GM18520 (cell line): ENCODE measurements around the gene GKN1.

Experiments used
- ATAC-seq: cut with Tn5 transposase; IDR thresholded peaks from one replicate; pipeline ENCODE4 v1.9.1; 2021; ENCODE audit not compliant: unreplicated experiment

The GKN1 gene

GRCh38 chr2:68959001-68959400 is 15.4 kb upstream of the GKN1 start:
- ATAC-seq: no peak

DNA sequence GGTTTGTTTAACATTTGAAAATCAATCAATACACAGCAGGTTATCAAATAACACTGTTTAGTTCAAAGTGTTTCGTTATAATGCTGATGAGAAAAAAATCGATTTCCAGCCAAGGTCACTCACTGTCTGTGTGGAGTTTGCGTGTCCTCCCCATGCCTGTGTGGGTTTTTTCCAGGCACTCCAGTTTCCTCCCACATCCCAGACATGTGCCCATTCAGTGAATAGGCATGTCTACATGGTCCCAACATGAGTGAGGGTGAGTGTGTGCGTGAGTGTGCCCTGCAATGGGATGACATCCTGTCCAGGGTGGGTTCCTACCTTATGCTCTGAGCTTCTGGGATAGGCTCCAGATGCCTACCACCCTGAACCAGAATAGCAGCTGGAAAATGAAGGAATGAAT is 13.1 kb upstream of the GKN1 start:
- no peak for ATAC-seq

DNA sequence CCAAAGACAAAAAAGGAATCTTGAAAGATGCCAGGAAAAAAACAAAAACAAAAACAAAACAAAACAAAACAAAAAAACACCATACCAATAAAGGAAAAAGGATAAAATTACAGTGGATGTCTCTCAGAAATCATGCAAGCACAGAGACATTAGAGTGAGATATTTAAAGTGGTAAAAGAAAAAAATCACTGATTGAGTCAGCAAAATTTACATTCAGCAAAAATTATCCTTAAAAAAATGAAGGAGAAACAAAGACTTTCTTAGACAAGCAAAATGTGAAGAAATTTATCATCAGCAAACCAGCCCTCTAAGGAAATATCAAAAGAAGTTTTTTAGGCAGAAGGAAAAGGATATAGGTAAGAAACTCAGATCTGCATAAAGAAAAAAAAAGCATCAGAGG is 10.2 kb upstream of the GKN1 start:
- no peak for ATAC-seq

DNA sequence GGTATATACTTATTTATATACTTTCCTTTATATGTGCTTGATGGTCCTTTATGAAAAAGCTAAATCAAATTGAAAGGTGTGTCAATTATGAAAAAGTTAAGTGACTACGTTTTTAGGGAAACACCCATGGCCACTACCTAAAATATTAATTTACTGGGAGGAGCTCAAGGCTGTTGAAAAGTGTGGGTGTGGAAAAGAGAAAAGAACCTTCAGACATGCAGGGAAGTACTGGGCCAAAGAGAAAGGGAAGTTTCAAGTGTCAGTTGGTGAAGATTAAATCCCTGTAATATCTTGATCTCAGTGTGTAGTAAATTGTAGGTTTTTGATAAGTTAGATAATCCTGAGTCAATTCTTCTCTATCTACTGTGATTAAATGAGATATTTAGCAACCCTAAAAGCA is 6.2 kb upstream of the GKN1 start:
- ATAC-seq: no peak

DNA sequence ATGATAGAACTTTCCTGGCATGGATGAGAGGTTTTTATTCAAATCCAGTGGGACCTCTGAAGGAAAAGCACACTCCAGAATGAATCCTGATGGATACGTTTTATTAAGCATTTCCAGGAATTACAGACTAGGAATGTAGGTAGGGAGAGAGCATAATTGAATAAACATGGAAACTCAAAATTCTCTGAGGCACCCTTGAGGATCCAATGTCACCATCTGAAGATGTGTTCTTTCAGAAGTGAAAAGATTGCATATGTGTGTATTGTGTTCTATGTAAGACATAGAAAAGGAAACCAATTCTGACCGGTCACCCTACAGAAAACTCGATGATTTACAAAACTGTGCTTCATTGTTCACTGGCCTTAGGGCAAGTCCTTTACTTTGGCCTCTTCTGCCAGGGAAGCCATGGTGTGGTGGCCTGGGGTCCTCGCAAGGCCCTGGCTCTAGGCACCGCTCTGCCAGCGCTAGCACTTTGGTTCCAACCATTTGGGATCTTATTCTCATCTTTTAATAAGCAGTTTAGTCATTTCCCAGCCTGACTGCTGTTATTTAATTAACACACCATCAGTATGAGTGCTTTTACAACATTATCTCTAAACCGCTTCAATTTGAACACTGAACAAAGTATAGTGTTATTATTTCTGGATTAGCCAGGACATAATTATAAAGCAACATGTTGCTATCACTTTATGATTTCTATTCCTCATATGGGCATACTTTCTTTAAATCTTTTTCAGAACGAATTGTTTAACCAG is 4.5 kb upstream of the GKN1 start:
- ATAC-seq: no peak

DNA sequence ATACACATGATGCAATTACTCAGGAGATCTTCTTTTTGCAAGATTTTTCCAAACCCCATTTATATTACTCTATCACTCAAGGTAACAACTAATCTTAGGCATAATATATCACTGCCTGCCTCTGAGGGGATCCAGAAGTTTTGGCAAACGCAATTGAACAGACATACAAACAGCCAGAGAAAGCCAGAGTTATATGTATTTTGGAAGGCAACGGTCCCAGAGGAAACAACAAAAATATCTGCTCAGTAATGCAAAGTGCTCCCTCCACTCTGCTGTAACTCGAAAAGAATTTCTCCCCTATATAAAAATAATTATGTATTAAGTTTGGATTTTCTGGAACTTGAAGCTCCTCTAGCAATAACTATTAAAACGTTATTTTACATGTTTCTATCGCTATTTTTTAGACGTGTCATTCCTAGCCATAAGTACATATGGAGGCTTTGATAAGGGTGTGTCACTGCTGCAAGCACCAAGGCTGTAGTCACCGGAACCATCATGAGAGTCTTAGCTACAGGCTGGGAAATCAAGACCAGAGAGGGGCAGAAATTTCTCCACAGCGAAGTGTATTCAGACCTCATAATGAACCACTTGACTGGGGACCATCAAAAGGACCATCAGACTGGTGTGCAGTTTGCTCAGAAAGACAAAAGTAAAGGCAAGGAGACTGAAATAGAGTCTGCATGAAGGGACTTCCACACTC is 3.7 kb upstream of the GKN1 start:
- ATAC-seq: no peak

DNA sequence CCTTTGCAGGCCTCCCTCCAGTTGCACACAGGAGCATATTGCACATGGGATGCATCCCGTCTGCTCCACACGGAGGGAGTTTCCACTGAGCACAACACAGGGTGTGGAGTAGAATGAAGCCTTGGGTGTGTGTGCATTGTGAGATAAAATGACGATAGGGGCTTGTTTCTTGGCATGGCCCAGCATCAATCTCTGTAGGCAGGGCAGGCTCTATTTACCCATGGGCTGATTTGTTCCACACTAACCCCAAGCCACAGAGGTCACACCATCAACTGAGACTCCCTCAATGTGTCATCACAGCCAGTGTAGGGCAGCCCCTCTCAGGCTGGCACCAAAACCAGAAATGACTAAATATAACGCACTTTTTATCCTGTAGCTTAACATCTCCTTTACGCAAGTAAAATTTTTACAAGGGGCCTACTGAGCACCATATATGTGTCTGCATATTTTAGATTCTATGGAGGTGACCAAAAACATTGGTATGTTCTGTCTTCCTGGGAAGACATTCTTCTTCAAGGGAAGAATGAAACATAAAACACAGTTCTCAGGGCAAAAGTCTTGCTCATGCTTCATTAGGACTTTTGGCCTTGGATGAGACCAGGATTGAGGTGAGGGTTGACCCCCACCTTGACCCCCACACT is 2.7 kb upstream of the GKN1 start:
- ATAC-seq: no peak

- no peak for ATAC-seq
Measured at GRCh38 chr2:68974946-68975665, 670 bp downstream of the GKN1 start.

- no peak for ATAC-seq
Measured at GRCh38 chr2:68975844-68976243, 1.4 kb downstream of the GKN1 start.

GRCh38 chr2:68977453-68977852 is 3.0 kb downstream of the GKN1 start:
- ATAC-seq: no peak

- ATAC-seq: no peak
Measured at GRCh38 chr2:68978098-68978497, 3.7 kb downstream of the GKN1 start.

DNA sequence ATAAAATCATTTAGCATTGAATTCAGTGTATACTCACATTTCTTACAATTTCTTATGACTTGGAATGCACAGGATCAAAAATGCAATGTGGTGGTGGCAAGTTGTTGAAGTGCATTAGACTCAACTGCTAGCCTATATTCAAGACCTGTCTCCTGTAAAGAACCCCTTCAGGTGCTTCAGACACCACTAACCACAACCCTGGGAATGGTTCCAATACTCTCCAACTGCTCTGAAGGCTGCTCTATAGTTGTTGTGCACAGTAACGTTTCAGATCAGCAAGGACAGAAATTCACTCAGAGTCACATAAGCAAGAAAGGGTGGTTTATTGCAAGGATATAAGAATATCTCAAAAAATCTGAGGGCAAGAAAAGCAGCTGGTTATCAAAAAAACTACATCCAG is 6.5 kb downstream of the GKN1 start:
- ATAC-seq: no peak

GRCh38 chr2:68987021-68987503 is 12.6 kb downstream of the GKN1 start:
- ATAC-seq: no peak

GRCh38 chr2:68989035-68989434 is 14.6 kb downstream of the GKN1 start:
- ATAC-seq: no peak

DNA sequence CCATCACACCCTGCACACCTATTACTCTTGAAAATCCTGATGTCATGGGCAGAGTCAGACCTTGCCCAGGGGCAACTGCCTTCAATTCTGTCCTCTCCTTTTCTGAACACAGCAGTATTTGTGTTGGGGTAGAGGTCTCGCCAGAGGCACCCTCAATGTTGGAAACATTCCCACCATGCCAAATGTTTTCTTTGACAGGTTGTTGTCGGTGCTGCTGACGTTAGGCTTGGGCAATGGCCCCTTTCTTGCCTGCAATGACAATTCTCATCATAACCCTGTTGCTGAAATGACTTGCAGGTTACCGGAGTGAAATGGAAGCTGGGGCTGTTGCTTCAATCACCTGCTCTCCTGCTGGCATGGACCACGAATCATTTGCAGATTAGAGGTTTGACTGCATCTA is 17.9 kb downstream of the GKN1 start:
- no peak for ATAC-seq

DNA sequence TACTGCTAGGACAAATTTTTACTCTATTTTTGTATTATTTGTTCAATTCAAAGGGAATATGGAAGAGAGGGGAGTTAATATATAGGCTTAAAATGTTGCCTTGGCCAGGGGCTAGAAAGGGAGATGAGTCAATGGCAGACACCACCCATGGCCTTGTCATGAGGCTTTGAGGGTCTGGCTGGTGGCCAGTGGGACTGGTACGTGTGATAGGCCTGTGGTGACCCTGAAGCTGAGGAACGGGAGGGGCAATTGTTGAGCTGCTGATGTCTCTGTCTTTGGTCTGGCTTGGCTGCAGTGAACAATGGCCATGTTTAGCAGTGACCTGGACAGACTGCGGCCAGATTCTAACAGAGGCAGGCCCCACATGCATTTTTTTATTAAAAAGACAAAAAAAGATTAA is 18.5 kb downstream of the GKN1 start:
- no peak for ATAC-seq

- ATAC-seq: no peak
Measured at GRCh38 chr2:68993660-68994059, 19.2 kb downstream of the GKN1 start.

DNA sequence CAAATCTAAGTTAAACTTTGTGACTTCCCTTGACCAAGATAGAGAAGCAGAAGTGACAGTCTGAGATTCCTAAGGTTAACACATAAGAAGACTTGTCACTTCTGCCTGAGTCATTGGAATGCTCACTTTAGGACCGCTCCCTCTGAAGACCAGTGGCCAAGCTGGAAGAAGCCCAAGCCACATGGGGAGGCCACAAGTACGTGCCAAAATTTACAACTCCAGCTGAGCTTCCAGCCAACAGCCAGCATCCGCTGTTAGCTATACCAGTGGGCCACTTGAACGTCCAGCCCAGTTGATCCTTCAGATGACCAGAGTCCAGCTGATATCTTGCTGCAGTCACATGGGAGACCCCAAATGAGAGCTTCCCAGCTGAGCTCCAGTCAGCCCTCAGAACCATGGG is 20.4 kb downstream of the GKN1 start:
- no peak for ATAC-seq

GRCh38 chr2:68995916-68996315 is 21.5 kb downstream of the GKN1 start:
- ATAC-seq: no peak

DNA sequence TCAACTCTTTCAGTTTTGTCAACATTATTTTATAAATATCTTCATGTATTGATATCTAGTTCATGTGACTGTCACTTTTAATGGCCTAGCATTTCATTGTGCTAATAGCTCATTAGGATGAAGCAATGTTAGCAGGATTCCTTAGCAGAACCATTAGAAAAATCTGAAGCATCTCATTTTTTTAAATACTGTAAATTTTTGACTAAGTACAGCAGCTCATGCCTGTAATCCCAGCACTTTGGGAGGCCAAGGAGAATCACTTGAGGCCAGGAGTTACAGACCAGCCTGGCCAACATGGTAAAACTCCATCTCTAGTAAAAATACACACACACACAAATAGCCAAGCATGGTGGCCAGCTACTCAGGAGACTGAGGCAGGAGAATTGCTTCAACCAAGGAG is 23.0 kb downstream of the GKN1 start:
- ATAC-seq: no peak

DNA sequence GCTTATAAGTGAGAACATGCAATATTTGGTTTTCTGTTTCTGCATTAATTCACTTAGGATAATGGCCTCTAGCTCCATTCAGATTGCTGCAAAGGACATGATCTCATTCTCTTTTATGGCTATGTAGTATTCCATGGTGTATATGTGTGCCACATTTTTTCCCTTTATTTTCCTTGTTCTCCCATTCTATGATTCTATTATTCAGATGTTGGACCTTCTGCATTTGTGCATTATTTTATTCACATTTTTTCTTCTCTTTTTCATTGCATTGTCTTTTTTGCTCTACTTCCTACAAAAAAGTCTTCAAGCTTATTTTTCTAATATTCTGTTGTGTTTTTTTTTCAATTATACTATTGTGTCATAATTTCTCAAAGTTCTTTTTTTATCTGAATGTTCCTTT is 27.4 kb downstream of the GKN1 start:
- ATAC-seq: no peak

DNA sequence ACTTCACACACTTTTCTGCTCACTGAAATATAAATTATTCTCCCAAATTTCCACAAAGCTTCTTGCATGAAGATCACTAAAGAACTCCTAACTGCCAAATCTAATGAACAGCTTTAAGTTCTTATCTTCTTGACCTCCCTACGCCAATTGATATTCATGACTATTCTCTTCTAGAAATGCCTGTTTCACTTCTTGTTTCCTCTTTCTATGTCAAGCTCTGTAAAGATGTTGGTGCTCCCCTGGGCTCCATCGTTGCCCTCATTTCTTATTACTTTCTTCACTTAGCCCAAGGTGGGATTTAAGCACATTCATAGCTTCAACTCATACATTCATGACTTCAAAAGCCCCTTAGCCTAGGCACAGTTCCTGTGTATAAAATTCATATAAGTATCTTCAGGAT is 29.3 kb downstream of the GKN1 start:
- no peak for ATAC-seq
